HepG2 (cell line): ENCODE measurements around the gene PLVAP. TPM values are rescaled to one million over a fixed set of nuclear protein-coding genes. Genes with fewer than 3 reads are reported as not detected.

ENCODE experiments used
- ELF3 ChIP-seq: IDR thresholded peaks from 2 replicates; pipeline ENCODE4 v1.6.1; 2016; ENCODE audit warnings: missing genetic modification reagents, missing compliant biosample characterization
- FOXP1 ChIP-seq, 2 experiments: fragments of 450-650 bp in 1 of 2; IDR thresholded peaks; 2 replicates each; pipeline ENCODE4 v1.6.1; 2017 to 2018; ENCODE audit warnings: antibody characterized with exemption in 1 of 2
- LCORL ChIP-seq, 2 experiments: fragments of 450-650 bp in 1 of 2; sonication (generic) in 1 of 2; formaldehyde crosslinking in 1 of 2; IDR thresholded peaks; 2 replicates each; pipeline versions ENCODE4 v1.5.0 to v1.6.1; 2017 to 2020; ENCODE audit warnings: antibody characterized with exemption in 1 of 2, missing genetic modification reagents in 1 of 2
- NFAT5 ChIP-seq: sonication (generic); formaldehyde crosslinking; IDR thresholded peaks from 2 replicates; pipeline ENCODE4 v1.4.0; 2020; ENCODE audit warnings: missing genetic modification reagents
- RBAK ChIP-seq: sonication (generic); formaldehyde crosslinking; IDR thresholded peaks from 2 replicates; pipeline ENCODE4 v1.5.1; 2020; ENCODE audit warnings: mild to moderate bottlenecking, missing genetic modification reagents
- TERF1 ChIP-seq: sonication (generic); formaldehyde crosslinking; IDR thresholded peaks from 2 replicates; pipeline ENCODE4 v1.8.0; 2022; ENCODE audit warnings: mild to moderate bottlenecking, missing genetic modification reagents, moderate library complexity
- ZBTB25 ChIP-seq: IDR thresholded peaks from 2 replicates; pipeline ENCODE4 v1.6.1; 2018; ENCODE audit warnings: missing genetic modification reagents
- ZNF281 ChIP-seq: sonication (generic); formaldehyde crosslinking; IDR thresholded peaks from 2 replicates; pipeline ENCODE4 v1.4.0; 2020; ENCODE audit warnings: missing genetic modification reagents, borderline replicate concordance
- ZNF687 ChIP-seq: sonication (generic); formaldehyde crosslinking; IDR thresholded peaks from 2 replicates; pipeline ENCODE4 v1.5.1; 2020; ENCODE audit warnings: mild to moderate bottlenecking, missing genetic modification reagents, moderate library complexity
- polyA plus RNA-seq, 8 experiments: library from polyadenylated mRNA; depleted of rRNA in 3 of 8; stranded (reverse) in 7 of 8; unstranded in 1 of 8; fragments of >200 nt; fragmentation: Illumina TruSeq in 4 of 8; extraction: Trizol in 4 of 8; gene quantifications; 2 replicates each; pipeline versions ENCODE4 v1.2.1 to v1.2.3, GENCODE V29; 2011 to 2016; ENCODE audit warnings: low read depth in 4 of 8, missing spikeins in 1 of 8, mixed read lengths in 1 of 8; ENCODE audit not compliant: insufficient read depth in 1 of 8
- total RNA-seq, 5 experiments: library from RNA; depleted of rRNA; stranded (reverse); fragments of >200 nt; fragmentation: Illumina TruSeq; extraction: Trizol; gene quantifications; 2 replicates each; pipeline ENCODE4 v1.2.3, GENCODE V29; 2016; ENCODE audit warnings: low read depth in 1 of 5
- TF ChIP-seq, protein P1 (sequence below): sonication (generic); formaldehyde crosslinking; IDR thresholded peaks from 2 replicates; pipeline ENCODE4 v1.4.0; 2020; ENCODE audit warnings: missing genetic modification reagents

PLVAP gene
- total and polyA plus RNA-seq, 2 of the 13 experiments (the other 11 are each of a cell fraction or from before 2014, with no cell fraction given): 0.26 TPM; not detected in 1

- no peak for TF ChIP-seq NFAT5 (CRISPR knock-in tag)
- no peak for TF ChIP-seq FOXP1 (IDR thresholded peaks at IDR 0.05)
- no peak for TF ChIP-seq FOXP1 (CRISPR knock-in tag; IDR thresholded peaks at IDR 0.05)
- TF ChIP-seq, protein P1, sequence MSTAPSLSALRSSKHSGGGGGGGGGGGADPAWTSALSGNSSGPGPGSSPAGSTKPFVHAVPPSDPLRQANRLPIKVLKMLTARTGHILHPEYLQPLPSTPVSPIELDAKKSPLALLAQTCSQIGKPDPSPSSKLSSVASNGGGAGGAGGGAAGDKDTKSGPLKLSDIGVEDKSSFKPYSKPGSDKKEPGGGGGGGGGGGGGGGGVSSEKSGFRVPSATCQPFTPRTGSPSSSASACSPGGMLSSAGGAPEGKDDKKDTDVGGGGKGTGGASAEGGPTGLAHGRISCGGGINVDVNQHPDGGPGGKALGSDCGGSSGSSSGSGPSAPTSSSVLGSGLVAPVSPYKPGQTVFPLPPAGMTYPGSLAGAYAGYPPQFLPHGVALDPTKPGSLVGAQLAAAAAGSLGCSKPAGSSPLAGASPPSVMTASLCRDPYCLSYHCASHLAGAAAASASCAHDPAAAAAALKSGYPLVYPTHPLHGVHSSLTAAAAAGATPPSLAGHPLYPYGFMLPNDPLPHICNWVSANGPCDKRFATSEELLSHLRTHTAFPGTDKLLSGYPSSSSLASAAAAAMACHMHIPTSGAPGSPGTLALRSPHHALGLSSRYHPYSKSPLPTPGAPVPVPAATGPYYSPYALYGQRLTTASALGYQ (CRISPR knock-in tag): peak; percentile 3; the same call in 1 of the 2 replicates
- TF ChIP-seq ELF3: 0 out of 2 replicates have a peak, but pooled peaks have one; percentile 14
- TF ChIP-seq RBAK (CRISPR knock-in tag): no peak
- no peak for TF ChIP-seq LCORL (IDR thresholded peaks at IDR 0.05)
- TF ChIP-seq LCORL (CRISPR knock-in tag; IDR thresholded peaks at IDR 0.05): peak; percentile 24; the same call in 1 of the 2 replicates
- peak; percentile 80 for TF ChIP-seq ZNF687 (CRISPR knock-in tag)
- peak; percentile 77 for TF ChIP-seq ZBTB25 (CRISPR knock-in tag)
- no peak for TF ChIP-seq TERF1
- TF ChIP-seq ZNF281 (CRISPR knock-in tag): no peak
Measured at GRCh38 chr19:17309198-17309964, 67.8 kb downstream of the PLVAP start, which contains the start of gene DDA1 (continued).
